Karpas-422 (cell line): ENCODE results near the gene PIAS1. TPM values are rescaled to one million over a fixed set of nuclear protein-coding genes. Genes with fewer than 3 reads are reported as not detected.

Experiments used
- DNase-seq: peaks from one replicate; pipeline ENCODE4 v3.0.0-alpha.2; 2015
- H2AFZ ChIP-seq: fragments of 200-600 bp; sonication (generic); 2 replicates; pipeline ENCODE4 v1.6.1; 2014; ENCODE audit warnings: antibody characterized with exemption, low read length, mixed read lengths
- H3K27ac ChIP-seq: fragments of 200-600 bp; sonication (generic); 2 replicates; pipeline ENCODE4 v1.5.1; 2014; ENCODE audit warnings: mild to moderate bottlenecking, low read length, moderate library complexity
- H3K27me3 ChIP-seq: fragments of 200-600 bp; sonication (generic); 2 replicates; pipeline ENCODE4 v1.6.1; 2014; ENCODE audit warnings: low read length, mixed read lengths
- H3K36me3 ChIP-seq: fragments of 200-600 bp; sonication (generic); 2 replicates; pipeline ENCODE4 v1.6.1; 2014; ENCODE audit warnings: low read length, mixed read lengths; ENCODE audit not compliant: insufficient read depth
- H3K4me1 ChIP-seq: fragments of 200-600 bp; sonication (generic); 2 replicates; pipeline ENCODE4 v1.6.1; 2014; ENCODE audit warnings: mild to moderate bottlenecking, low read length, mixed read lengths
- H3K4me2 ChIP-seq: fragments of 200-600 bp; sonication (generic); 2 replicates; pipeline ENCODE4 v1.6.1; 2014; ENCODE audit warnings: low read length, low read depth, mild to moderate bottlenecking; ENCODE audit not compliant: poor library complexity, severe bottlenecking
- H3K4me3 ChIP-seq: fragments of 200-600 bp; sonication (generic); 2 replicates; pipeline ENCODE4 v1.5.1; 2014; ENCODE audit warnings: mild to moderate bottlenecking, antibody characterized with exemption, low read length, mixed read lengths
- H3K79me2 ChIP-seq: fragments of 200-600 bp; sonication (generic); 2 replicates; pipeline ENCODE4 v1.6.1; 2014; ENCODE audit warnings: mild to moderate bottlenecking, low read length, mixed read lengths
- H3K9ac ChIP-seq: fragments of 200-600 bp; sonication (generic); 2 replicates; pipeline ENCODE4 v1.6.0; 2014; ENCODE audit warnings: low read length
- H3K9me2 ChIP-seq: fragments of 200-600 bp; sonication (generic), shearing (Covaris generic); replicated peaks from 2 replicates; pipeline ENCODE4 v1.6.0; 2014; ENCODE audit warnings: mild to moderate bottlenecking, low read length, moderate library complexity; ENCODE audit not compliant: insufficient read depth
- H3K9me3 ChIP-seq: fragments of 300-700, 200-600 bp; sonication (generic); 2 replicates; pipeline ENCODE4 v1.6.1; 2014; ENCODE audit warnings: low read length, mixed read lengths
- H4K20me1 ChIP-seq: fragments of 200-600 bp; sonication (generic); 2 replicates; pipeline ENCODE4 v1.6.1; 2014; ENCODE audit warnings: mild to moderate bottlenecking, antibody characterized with exemption, low read length, low read depth; ENCODE audit not compliant: insufficient read depth
- total RNA-seq: library from RNA; depleted of rRNA; stranded (reverse); fragments of >200 nt; shearing (Covaris generic); gene quantifications from 2 replicates; pipeline ENCODE4 v1.2.3, GENCODE V29; 2014; ENCODE audit warnings: low replicate concordance

The PIAS1 gene
- total RNA-seq, 1 experiment from 2014 or later = 106 TPM

DNA sequence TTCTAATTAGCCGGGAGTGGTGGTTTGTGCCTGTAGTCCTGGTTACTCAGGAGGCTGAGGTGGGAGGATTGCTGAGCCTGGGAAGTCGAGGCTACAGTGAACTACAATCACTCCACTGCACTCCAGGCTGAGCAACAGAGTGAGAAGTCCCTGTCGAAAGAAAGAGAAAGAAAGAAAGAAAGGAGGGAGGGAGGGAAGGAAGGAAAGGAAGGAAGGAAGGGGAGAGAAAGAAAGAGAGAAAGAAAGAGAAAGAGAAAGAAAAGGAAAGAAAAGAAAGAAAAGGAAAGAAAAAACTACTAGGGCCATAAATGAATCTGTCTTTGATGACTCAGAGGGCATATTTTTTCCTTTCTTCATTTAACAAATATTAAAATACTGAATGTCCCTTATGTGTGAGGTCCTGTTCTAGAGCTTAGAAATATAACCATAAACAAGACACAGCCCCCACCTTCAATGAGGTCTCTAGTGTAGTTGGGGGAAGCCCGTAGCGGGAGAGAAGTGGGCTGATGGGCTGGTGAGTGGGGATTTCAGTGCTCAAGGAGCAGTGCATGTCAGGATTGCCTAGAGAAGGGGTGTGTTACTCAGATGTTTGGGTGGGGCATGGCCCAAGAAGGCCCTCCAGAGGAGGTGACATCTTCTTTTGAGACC is 35.2 kb upstream of the PIAS1 start:
- Histone ChIP-seq H3K9me2 (no peaks in the 10 kb centered on the region), H3K36me3 (no peaks in the 10 kb centered on the region), H3K4me1 (no peaks in the 10 kb centered on the region), H2AFZ (no peak overlapping the region), H3K4me3 (no peak overlapping the region), H4K20me1 (no peaks in the 10 kb centered on the region), H3K9me3 (no peaks in the 10 kb centered on the region), H3K4me2 (no peak overlapping the region), H3K9ac (no peak overlapping the region), H3K27ac (no peak overlapping the region), H3K79me2 (no peaks in the 10 kb centered on the region), H3K27me3 (no peaks in the 10 kb centered on the region)
- no peak for DNase-seq

DNA sequence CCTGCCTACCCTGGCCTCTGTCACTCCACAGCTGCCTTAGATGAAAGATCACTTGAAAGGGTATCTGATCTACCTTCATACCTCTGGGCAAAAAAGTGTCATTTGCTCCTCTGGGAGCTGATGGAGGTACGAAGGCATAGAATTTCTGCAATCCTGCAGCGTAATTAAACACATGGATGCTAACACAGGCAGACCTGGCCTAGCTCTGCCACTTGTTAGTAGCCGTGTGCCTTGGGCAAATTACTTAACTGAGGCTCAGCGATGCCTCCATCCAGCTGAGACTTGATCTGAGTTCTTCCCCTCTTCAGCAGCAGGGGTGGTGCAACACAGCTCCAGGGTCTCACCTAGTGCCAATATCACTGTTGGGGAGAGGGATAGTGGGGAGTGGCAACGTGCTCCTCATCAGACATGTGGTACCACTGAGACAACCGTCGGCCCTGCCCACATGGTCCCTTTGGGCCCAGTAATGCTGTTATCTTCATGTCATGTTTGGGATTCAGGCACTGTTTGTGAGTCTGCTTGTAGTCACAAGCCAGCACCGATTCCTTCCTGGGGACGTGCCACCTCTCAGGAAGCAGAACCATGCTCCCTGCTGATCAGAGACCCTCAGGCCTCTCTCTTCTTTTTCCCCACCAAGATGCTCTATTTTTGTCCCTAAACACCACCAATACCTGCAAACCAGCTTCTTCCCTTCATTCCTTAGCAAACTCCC is 34.1 kb upstream of the PIAS1 start:
- Histone ChIP-seq H3K4me3 (no peak overlapping the region), H3K4me2 (no peak overlapping the region), H3K36me3 (no peaks in the 10 kb centered on the region), H3K27me3 (no peaks in the 10 kb centered on the region), H3K79me2 (no peaks in the 10 kb centered on the region), H2AFZ (no peak overlapping the region), H3K9ac (no peak overlapping the region), H3K27ac (no peak overlapping the region), H3K9me2 (no peaks in the 10 kb centered on the region), H4K20me1 (no peaks in the 10 kb centered on the region), H3K4me1 (no peaks in the 10 kb centered on the region), H3K9me3 (no peaks in the 10 kb centered on the region)
- no peak for DNase-seq

DNA sequence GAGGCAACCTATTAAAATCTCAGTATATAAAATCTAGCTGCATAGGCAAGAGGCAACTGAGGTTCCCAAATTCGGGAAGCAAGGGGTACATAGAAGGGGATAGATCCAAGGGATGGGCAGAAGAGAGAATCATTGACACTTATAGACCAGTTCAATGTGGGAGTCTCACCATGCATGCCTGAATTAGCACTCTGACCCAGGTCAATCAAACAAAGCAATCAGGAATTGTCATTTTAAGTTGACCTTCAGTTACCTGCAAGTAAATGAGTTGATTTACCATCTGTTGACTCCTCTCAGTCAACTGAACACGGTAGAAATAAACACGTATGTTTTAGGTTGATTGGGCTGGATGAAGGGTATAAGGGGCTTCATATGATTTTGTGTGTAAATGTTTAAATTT is 33.4 kb upstream of the PIAS1 start:
- Histone ChIP-seq H3K4me3 (no peak overlapping the region), H2AFZ (no peak overlapping the region), H3K27ac (no peak overlapping the region), H3K9ac (no peak overlapping the region), H3K4me2 (no peak overlapping the region), H3K36me3 (no peaks in the 10 kb centered on the region), H3K4me1 (no peaks in the 10 kb centered on the region), H4K20me1 (no peaks in the 10 kb centered on the region), H3K27me3 (no peaks in the 10 kb centered on the region), H3K79me2 (no peaks in the 10 kb centered on the region), H3K9me2 (no peaks in the 10 kb centered on the region), H3K9me3 (no peaks in the 10 kb centered on the region)
- DNase-seq = no peak

DNA sequence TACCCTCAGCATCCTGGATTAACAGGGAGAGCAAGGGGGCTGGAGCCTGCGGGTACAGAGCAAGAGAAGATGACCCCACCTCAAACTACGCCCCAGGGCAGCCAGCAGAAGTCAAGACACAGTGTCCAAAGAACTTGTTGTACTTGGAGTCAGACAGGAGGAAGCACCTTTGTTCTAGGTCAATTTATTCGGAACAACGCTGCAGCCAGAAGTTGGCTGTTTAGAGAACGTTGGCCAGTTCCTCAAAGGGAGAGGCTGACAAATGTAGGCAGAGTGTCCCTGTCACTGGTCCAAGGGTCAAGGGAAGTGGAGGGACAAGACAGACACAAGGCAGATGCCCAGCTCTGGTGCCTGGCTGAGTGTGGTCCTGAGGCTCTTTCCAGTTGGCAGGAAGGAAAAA is 32.1 kb upstream of the PIAS1 start:
- H2AFZ ChIP-seq = no peak overlapping the region
- no peak overlapping the region for H3K4me2 ChIP-seq
- H3K4me1 ChIP-seq = no peaks in the 10 kb centered on the region
- no peak overlapping the region for H3K4me3 ChIP-seq
- no peak overlapping the region for H3K27ac ChIP-seq
- no peaks in the 10 kb centered on the region for H3K9me3 ChIP-seq
- no peaks in the 10 kb centered on the region for H3K9me2 ChIP-seq
- no peak for DNase-seq
- no peaks in the 10 kb centered on the region for H4K20me1 ChIP-seq
- no peak overlapping the region for H3K9ac ChIP-seq
- H3K79me2 ChIP-seq = no peaks in the 10 kb centered on the region
- H3K27me3 ChIP-seq = no peaks in the 10 kb centered on the region
- H3K36me3 ChIP-seq = no peaks in the 10 kb centered on the region

DNA sequence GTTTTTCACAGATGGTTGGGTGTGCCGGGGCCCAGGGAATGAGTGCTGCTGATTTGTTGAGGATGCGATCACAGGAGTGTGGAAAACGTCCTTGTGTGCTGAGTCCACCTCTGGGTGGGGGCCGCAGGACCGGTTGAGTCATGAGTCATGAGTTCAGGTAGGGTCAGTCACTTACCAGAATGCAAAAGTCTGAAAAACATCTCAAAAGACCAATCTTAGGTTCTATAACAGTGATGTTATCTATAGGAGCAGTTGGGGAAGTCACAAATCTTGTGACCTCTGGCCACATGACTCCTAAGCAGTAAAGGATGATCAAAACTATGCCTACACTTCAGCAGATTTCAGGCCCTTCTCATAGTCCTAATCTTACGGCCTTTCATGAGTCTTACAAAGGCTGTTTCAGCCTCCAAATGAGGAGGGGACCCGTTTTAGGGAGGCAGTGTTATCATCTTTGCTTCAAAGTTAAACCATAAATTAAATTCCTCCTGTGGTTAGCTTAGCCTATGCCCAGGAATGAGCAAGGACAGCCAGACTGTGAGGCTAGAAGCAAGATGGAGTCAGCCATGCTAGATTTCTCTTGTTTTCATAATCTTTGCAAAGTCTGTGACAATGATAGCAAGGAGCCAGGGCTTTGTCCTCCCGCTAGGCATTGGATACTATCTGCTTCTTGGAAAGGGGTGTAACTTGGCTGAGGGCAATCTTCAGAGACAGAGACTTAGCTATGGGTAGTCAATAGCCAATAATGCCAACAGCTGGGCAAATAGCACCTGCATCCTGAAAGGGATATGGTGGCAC is 30.6 kb upstream of the PIAS1 start:
- Histone ChIP-seq H3K79me2 (no peaks in the 10 kb centered on the region), H3K36me3 (no peaks in the 10 kb centered on the region), H3K9me2 (no peaks in the 10 kb centered on the region), H3K4me2 (no peak overlapping the region), H3K27me3 (no peaks in the 10 kb centered on the region), H3K9me3 (no peaks in the 10 kb centered on the region), H3K4me1 (no peaks in the 10 kb centered on the region), H3K27ac (no peak overlapping the region), H2AFZ (no peak overlapping the region), H4K20me1 (no peaks in the 10 kb centered on the region), H3K9ac (no peak overlapping the region), H3K4me3 (no peak overlapping the region)
- DNase-seq = no peak

DNA sequence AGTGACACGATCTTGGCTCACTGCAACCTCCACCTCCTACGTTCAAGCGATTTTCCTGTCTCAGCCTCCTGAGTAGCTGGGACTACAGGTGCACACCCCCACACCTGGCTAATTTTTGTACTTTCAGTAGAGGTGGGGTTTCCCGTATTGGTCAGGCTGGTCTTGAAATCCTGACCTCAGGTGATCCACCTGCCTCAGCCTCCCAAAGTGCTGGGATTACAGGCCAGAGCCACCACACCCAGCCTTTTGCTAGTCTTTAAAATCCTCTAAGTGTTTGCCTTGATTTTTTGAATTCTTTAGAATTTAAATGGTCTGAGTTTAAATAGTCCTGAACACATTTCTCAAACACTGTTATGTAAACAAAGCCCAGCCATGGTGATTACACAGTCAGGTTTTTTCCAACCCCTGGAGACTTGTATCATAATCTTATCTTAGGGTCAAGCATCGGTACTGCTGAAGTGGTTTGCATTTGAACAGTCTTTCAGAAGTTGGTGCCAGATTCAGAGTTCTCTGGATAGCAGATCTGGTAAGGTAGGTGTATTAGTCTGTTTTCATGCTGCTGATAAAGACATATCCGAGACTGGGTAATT is 28.2 kb upstream of the PIAS1 start:
- Histone ChIP-seq H2AFZ (no peak overlapping the region), H3K4me3 (no peak overlapping the region), H3K4me1 (no peaks in the 10 kb centered on the region), H3K4me2 (no peak overlapping the region), H3K36me3 (no peaks in the 10 kb centered on the region), H3K27me3 (no peaks in the 10 kb centered on the region), H3K9me2 (no peaks in the 10 kb centered on the region), H4K20me1 (no peaks in the 10 kb centered on the region), H3K9me3 (no peaks in the 10 kb centered on the region), H3K79me2 (no peaks in the 10 kb centered on the region), H3K9ac (no peak overlapping the region), H3K27ac (no peak overlapping the region)
- DNase-seq = no peak

DNA sequence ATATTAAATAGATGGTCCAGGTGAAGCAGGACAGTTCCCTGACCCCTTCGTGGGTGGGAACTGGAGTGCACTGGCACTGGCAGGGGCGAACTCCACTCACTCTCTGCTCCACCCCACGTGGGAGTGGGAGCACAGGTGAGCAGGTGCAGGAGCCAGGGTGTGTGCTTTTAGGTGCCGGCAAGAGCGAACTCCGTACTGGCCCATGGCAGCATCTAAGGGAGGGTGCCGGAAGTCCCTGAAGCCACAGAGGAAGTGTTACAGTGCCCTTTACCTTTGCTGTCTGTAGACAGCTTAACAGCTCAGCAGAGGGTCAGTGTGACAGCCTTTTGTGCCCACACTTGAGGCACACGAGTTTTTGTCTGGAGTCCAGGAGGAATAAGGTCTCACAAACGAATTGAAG is 26.7 kb upstream of the PIAS1 start:
- H3K36me3 ChIP-seq = no peaks in the 10 kb centered on the region

More for the DNA sequence above, 26.7 kb upstream of the PIAS1 start:
- Histone ChIP-seq H3K27ac (no peak overlapping the region), H3K4me3 (no peak overlapping the region), H3K27me3 (no peaks in the 10 kb centered on the region), H3K4me1 (no peaks in the 10 kb centered on the region), H3K9me3 (no peaks in the 10 kb centered on the region), H3K79me2 (no peaks in the 10 kb centered on the region), H3K9me2 (no peaks in the 10 kb centered on the region), H2AFZ (no peak overlapping the region), H4K20me1 (no peaks in the 10 kb centered on the region), H3K9ac (no peak overlapping the region), H3K4me2 (no peak overlapping the region)
- no peak for DNase-seq
